ENCODE measurements around the gene OLIG1. TPM values are rescaled to one million over a fixed set of nuclear protein-coding genes. Genes with fewer than 3 reads are reported as not detected.

The OLIG1 gene
- total RNA-seq, 1 donor from 2014 or later: not detected

GRCh38 chr21:33067043-33067442 is 2.9 kb upstream of the OLIG1 start:
- Mint-ChIP-seq H3K27me3 (ENCODE audit: low read depth) (peaks cover 92% of the 10 kb centered on the region), H3K9me3 (no peaks in the 10 kb centered on the region), H3K27ac (no peak overlapping the region), H3K36me3 (no peaks in the 10 kb centered on the region), H3K4me3 (no peak overlapping the region), H3K4me1 (peaks cover 11% of the 10 kb centered on the region)
- TF ChIP-seq CTCF (IDR thresholded peaks at IDR 0.05; ENCODE audit: unreplicated experiment): no peak
- no peak for DNase-seq (ENCODE audit: low spot score in 2 of 2, unreplicated experiment in 2 of 2)

- Mint-ChIP-seq H3K4me3 (no peak overlapping the region), H3K4me1 (peaks cover 12% of the 10 kb centered on the region), H3K36me3 (no peaks in the 10 kb centered on the region), H3K9me3 (no peaks in the 10 kb centered on the region), H3K27ac (no peak overlapping the region), H3K27me3 (ENCODE audit: low read depth) (peaks cover 94% of the 10 kb centered on the region)
- TF ChIP-seq CTCF (IDR thresholded peaks at IDR 0.05; ENCODE audit: unreplicated experiment): no peak
- no peak for DNase-seq (ENCODE audit: low spot score in 2 of 2, unreplicated experiment in 2 of 2)
Measured at GRCh38 chr21:33067457-33067856, 2.5 kb upstream of the OLIG1 start.

GRCh38 chr21:33069243-33069642 is 698 bp upstream of the OLIG1 start:
- no peak for TF ChIP-seq CTCF (IDR thresholded peaks at IDR 0.05; ENCODE audit: unreplicated experiment)
- H3K9me3 Mint-ChIP-seq: no peaks in the 10 kb centered on the region
- H3K27me3 Mint-ChIP-seq (ENCODE audit: low read depth): peaks cover 94% of the 10 kb centered on the region
- H3K27ac Mint-ChIP-seq: no peak overlapping the region
- DNase-seq (ENCODE audit: low spot score in 2 of 2, unreplicated experiment in 2 of 2): no peak
- peaks cover 15% of the 10 kb centered on the region for H3K4me1 Mint-ChIP-seq
- no peaks in the 10 kb centered on the region for H3K36me3 Mint-ChIP-seq
- H3K4me3 Mint-ChIP-seq: peak overlapping the region; percentile 24

GRCh38 chr21:33069645-33069993 is 322 bp upstream of the OLIG1 start:
- peaks cover 92% of the 10 kb centered on the region for H3K27me3 Mint-ChIP-seq (ENCODE audit: low read depth)
- peaks cover 17% of the 10 kb centered on the region for H3K4me1 Mint-ChIP-seq
- H3K9me3 Mint-ChIP-seq: no peaks in the 10 kb centered on the region
- no peak for DNase-seq (ENCODE audit: low spot score in 2 of 2, unreplicated experiment in 2 of 2)
- H3K4me3 Mint-ChIP-seq: peak overlapping the region; percentile 24
- no peak overlapping the region for H3K27ac Mint-ChIP-seq
- no peaks in the 10 kb centered on the region for H3K36me3 Mint-ChIP-seq
- TF ChIP-seq CTCF (IDR thresholded peaks at IDR 0.05; ENCODE audit: unreplicated experiment): no peak

GRCh38 chr21:33070744-33070997 is 730 bp downstream of the OLIG1 start:
- Mint-ChIP-seq H3K27ac (no peak overlapping the region), H3K36me3 (no peaks in the 10 kb centered on the region), H3K4me3 (no peak overlapping the region), H3K9me3 (no peaks in the 10 kb centered on the region), H3K4me1 (peaks cover 27% of the 10 kb centered on the region), H3K27me3 (ENCODE audit: low read depth) (peaks cover 90% of the 10 kb centered on the region)
- no peak for TF ChIP-seq CTCF (IDR thresholded peaks at IDR 0.05; ENCODE audit: unreplicated experiment)
- no peak for DNase-seq (ENCODE audit: low spot score in 2 of 2, unreplicated experiment in 2 of 2)

- peaks cover 91% of the 10 kb centered on the region for H3K27me3 Mint-ChIP-seq (ENCODE audit: low read depth)
- TF ChIP-seq CTCF (IDR thresholded peaks at IDR 0.05; ENCODE audit: unreplicated experiment): no peak
- H3K9me3 Mint-ChIP-seq: no peaks in the 10 kb centered on the region
- H3K36me3 Mint-ChIP-seq: no peaks in the 10 kb centered on the region
- H3K4me3 Mint-ChIP-seq: peak overlapping the region; percentile 54
- no peak overlapping the region for H3K27ac Mint-ChIP-seq
- peak in 1 of 2 experiments; percentile 51 for DNase-seq (ENCODE audit: low spot score in 2 of 2, unreplicated experiment in 2 of 2)
- H3K4me1 Mint-ChIP-seq: peaks cover 32% of the 10 kb centered on the region
Measured at GRCh38 chr21:33070998-33071769, 1.2 kb downstream of the OLIG1 start.

Data from mesothelial cell of epicardium (in vitro differentiated cells).